GM18507 (cell line): ENCODE data around the gene DDIT4.
"Not testable (repeated sequence)": the region's sequence is repeated elsewhere in the genome, so short reads cannot be mapped to it uniquely, and the experiment has no call there.

Experiments
- DNase-seq: peaks from one replicate; pipeline ENCODE4 v3.0.0; 2011; ENCODE audit warnings: low read depth; ENCODE audit not compliant: insufficient read length; ENCODE audit errors: extremely low spot score
- FAIRE-seq: peaks from 2 replicates; lab custom pipeline; 2011; peaks lifted over from hg19 to GRCh38; lab: Jason Lieb, UNC

Gene DDIT4

DNA sequence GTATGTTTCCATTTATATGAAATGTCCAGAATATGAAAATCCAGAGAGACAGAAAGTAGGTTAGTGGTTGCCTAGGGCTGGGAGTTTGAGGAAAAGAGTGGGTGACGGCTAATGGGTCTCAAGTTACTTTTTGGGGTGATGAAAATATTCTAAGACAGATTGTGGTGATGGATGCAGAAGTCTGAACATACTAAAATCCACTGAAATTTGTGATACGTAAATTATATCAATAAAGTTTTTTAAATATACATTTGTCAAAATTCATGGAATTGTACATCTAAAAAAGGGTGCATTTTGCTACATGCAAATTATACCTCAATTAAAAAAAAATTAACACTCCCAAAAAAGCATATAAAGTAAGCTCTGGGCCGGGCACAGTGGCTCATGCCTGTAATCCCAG, 9.4 kb downstream of the DDIT4 start:
- FAIRE-seq (no peak), DNase-seq (no peak)

DNA sequence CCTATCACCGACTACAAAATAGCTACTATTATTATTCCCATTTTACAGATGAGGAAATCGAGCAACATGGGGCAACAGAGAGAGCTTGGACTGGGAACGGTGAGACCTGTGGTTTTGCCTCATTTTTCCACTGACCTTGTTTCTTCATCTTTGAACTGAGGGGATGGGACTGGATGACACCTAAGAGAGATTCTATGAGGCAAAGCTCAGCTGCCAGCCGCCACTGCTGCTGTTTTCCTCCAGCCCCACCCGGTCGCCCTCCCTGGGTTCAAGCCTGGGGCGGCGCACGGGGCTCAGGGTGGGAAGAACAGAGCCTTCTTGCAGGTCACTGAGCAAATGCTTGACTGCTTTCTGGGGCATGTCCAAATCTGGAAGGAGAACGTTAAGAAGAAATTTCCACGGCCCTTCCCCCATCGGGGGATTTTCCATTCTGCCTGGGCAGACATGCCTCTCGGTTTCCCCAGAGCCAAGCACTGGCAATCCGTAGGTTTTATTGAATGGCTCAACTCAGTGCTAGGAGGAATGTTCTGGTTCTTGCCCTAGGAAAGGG, 12.3 kb downstream of the DDIT4 start:
- DNase-seq (no peak), FAIRE-seq (peak; percentile 78)

DNA sequence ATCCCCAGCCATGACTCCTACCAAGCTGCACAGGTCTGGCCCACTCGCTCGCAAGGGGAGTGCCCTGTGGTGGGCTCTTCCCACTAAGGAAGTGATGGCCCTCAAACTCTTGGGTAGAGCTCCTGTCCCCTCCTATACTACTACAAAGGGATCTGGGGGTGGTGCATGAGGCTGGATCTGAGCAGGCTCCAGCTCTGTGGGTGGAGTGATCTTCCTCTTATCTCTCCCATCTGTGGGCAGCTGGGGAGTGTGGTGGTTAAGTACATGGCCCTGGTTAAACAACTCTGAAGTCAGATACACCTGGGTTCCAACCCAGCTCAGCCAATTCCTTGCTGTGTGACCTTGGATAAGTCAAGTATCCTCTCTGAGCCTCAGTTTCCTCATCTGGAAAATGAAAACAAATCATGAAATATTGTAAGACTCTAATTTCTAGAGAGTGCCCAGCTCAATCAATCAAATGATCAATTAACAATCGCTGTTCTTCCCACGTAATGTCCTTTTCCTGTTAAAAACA, 17.4 kb downstream of the DDIT4 start:
- DNase-seq (no peak), FAIRE-seq (no peak)

DNA sequence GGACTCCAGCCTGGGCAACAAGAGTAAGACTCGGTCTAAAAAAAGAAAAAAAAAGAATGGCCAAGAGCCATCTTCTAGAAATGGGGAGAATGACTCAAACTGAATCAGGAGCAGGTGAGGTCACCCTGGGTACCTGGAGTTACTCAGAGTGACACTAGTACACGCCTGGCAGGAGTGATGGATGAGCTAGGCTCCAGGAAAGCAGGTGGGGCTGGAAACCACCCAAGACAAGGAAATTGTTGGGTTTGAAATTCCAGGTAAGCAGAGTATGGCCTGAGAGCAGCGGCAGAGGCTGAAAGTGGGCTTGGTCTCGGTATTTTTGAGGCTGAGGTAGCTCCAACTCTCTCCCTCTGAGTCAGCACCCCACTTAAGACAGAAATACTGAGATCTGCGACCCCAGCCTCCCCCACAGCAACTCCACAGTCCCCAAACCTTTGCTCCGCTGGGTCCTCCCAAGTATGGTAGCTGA, 18.5 kb downstream of the DDIT4 start:
- DNase-seq (no peak), FAIRE-seq (no peak)

DNA sequence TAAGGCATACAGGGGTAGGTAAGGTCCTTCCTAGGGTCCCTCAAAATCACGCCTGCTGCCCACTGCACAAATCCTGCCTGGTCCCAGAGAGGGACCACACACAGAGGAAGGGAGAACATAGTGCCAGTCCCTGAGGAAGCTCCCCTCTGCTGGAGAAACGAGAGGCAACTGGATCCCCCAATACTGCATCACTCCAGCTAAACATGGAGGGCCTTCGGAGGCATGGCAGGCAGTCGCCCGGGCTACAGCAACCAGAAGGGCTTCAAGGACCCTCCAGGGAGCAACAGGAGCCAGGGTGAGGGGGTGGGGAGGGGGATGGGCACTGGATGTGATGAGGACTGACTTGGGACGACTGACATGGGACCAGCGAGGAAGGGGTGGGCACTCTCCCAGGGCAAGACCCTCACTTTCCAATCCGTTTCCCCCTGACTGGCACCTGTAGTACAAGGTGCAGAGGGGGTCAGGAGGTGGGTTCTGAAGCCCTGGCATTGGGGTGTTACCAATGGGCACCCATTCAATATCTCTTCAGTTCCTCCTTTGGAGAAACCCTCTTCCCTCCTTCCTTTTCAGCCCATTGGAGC, 21.7 kb downstream of the DDIT4 start:
- FAIRE-seq, result no peak
- no peak for DNase-seq

DNA sequence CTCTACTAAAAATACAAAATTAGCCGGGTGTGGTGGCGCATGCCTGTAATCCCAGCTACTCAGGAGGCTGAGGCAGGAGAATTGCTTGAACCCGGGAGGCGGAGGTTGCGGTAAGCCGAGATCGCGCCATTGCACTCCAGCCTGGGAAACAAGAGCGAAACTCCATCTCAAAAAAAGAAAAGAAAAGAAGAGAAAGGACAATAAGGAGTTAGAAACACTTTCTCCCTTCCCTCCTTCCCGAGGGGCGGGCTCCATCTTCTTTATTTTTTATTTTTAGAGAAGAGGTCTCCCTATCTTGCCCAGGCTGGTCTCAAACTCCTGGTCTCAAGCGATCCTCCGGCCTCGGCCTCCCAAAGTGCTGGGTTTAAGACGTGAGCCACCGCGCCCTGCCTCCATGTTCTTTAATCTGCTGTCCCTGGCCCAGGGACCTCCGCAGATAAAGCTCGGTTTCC, 23.1 kb downstream of the DDIT4 start:
- FAIRE-seq, result not testable (repeated sequence)

DNA sequence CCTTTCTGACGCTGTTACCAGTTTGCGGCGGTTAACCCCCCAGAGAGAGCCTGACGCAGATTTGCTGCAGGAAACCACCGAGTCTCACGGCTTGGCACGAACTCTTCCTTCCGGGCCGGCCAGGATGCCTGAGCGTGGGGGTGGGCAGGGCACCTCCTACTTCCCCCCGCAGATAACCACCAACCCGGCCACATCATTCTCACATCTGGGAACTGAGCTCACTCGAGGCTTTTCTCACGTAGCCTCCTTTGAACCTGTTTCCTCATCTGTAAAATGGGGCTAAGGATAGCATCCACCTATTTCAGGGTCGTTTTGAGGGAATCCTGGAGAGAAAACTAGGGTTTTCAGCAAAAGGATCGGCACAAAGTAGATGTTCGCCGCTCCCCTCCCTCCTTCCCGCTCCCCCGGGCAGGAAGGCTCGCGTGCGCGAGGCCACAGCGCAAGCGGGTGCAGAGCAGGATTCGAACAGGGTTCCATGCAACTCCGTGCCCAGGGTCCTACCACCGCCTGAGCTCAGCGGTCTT, 23.6 kb downstream of the DDIT4 start:
- FAIRE-seq (peak; percentile 93), DNase-seq (no peak)

More for the DNA sequence above, 23.1 kb downstream of the DDIT4 start:
- DNase-seq, result not testable (repeated sequence)

DNA sequence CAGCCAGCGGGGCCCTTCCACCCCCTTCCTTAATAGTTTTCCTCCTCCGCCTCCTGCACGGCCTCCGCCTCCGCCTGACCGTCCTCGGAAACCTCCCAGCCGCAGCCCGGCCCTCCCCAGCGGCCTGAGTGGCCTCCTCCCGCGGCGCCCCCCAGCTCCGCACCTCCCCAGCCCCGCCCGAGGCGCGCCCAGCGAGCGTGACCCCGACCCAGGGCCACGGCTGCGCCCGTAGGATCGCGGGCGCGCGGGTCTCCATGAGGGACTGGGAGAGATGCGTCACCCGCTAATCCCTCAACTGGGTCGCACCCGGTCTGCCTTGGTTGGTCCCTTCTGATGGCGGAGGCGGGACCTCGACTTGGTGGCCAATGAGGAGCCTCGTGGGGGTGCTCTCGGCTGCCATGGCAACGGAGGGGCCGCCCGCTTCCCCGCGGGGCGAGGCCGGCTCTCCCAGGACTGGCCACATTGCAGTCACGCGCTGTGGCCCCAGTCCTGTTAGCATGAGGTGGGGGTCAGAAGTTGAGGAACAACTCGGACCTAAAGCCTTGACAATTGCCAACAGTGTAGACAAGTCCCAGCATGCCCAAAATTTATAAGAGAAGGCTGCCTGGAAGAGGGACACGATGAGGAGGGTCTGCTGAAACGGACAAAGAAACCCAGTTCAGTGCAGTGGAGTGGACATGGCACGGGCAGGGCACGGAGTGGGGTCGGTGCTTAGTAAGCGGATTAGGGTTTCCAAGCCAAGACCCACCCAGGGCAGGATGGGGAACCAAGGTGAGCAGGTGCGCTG, 24.3 kb downstream of the DDIT4 start:
- peak; percentile 84 for FAIRE-seq
- peak; percentile 83 for DNase-seq

DNA sequence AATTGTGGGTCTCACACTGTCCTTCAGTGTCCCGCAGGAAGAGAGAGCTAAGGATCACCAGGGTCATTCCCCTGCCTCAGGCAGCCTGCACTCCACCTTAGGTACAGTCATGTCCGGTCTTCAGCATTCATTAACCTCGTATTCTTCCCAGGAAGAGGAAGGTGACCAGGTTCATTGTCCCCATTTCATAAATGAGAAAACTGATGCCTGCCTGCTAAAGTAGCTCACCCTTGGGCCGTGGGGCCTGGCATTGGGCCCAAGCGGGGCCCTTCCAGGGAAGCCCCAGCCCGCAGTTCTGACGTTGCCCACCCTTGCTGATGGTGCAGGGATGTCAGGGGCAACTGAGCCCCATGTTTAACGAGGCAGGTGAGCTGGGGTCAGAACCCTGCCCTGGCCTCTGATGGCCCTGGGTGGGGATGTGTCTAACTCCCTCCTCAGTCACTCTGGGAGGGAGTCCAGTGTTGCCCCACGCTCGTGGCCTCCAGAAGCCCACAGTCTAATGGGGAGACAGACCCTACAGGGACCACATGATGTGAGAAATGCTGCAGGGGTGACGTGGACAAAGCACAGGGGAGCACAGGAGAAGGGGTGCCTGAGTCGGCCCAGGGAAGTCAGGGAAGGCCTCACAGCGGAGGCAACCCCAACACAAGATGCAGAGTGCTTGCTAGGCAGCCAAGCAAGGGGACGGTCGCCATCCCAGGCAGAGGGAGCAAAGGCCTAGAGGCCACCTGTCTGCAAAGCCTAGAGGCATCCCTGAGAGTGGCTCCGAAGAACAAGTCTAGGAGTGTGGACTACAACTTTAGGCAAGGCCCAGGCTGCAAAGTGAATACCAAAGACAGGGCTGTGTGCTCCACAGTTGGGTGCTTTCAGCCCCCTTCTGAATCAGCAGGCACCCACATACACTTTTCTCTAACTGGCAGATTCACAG, 25.1 kb downstream of the DDIT4 start:
- FAIRE-seq, result no peak
- no peak for DNase-seq

DNA sequence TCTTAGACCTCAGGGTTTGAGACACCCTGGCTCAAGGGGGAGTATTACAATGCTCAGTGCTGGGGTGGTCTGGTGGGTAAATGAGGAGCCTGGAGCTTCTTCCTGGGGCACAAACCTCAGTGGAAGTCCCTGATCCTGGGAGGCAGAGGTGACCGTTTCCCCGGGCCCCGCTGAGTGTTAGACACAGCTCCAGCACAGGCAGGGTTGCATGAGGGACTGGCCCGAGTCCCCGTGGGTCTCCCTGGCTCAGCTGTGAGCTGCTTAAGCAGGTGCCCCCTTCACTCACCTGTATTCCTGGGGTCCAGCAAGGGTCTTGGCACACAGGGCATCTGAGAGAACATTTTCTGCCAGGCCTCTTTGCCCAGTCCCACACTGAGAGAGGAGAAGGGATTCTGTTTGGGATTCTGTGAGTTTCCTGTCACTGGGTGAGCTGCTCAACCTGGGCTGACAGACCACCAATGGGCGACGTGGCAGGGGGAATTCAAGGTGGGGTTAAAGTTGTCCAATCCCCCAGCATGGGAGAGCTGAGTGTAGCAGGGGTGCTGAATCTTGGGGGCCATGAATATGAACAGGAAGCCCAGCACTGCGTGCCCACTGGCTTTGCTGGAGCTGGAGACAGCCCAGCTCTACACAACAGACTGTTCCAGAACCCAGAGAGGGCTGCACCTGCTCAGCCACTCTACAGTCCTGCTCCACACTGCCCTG, 29.9 kb downstream of the DDIT4 start:
- DNase-seq, result no peak
- FAIRE-seq, result no peak

DNA sequence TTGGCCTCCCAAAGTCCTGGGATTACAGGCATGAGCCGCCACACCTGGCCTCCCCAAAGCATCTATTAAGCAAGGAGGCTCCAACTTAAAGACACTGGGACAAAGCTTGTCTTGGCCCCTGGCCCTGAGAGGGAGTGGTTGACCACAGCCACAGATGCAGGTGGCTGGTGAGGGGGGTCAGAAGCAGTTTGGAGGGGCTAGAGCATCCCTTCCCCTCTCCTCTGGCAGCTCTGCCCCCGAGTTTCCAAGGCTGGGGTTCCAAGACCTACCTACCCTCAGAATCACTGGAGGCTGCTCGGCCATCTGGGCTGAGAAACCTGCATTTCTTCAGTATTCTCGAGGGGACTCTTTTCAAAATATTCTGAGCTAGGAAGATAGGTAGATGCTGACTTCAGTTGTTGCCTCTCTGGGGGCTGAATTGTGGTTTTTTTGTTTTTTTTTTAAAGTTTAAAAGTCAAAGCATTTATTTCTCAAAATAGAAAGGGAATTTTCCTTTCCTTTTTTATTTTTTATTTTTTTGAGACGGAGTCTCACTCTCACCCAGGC, 32.6 kb downstream of the DDIT4 start:
- no peak for FAIRE-seq
- DNase-seq, result no peak

DNA sequence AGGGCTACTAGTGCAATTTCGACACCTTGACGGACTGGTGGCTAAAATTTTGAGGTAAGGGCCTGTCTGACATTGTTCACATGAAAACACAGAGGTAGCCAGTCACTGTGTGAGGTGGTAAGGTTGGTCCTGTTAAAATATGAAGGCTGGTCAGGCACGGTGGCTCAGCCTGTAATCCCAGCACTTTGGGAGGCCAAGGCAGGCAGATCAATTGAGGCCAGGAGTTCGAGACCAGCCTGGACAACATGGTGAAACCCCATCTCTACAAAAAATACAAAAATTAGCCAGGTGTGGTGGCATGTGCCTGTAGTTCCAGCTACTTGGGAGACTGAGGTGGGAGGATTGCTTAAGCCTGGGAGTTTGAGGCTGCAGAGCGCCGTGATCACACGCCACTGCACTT, 34.0 kb downstream of the DDIT4 start:
- DNase-seq, FAIRE-seq: not testable (repeated sequence)

DNA sequence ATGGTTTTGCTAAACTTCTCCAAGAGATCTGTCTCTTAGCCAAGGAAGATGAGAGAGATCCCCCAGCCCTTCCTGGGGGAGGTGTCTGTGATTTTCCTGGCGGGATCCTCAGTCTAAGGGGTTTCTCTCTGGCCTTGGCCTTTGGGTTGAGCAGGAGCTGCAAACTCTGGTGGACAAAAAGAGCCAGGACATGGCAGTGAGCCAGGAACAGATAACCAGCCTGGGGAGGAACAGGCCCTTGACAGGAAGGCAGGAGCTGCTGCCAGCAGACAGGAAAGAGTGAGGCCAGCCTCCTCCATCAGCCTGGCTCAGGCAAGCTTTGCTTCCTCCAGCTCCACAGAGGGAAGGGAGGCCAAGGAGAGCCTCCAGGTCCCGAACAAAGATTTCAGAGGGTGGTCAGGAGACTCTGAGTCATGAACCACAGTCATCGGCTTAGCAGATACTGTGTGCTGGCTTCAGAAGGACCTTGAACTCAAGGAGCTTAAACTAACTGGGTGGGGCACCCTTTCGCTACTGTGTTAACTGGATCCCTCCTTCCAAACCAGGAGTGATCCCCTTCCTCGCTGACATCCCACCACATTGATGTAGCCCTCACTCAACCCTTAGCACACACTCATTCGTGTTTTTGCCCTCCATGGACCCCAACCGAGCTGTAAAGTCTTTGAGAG, 34.7 kb downstream of the DDIT4 start:
- FAIRE-seq, result no peak
- DNase-seq, result no peak

DNA sequence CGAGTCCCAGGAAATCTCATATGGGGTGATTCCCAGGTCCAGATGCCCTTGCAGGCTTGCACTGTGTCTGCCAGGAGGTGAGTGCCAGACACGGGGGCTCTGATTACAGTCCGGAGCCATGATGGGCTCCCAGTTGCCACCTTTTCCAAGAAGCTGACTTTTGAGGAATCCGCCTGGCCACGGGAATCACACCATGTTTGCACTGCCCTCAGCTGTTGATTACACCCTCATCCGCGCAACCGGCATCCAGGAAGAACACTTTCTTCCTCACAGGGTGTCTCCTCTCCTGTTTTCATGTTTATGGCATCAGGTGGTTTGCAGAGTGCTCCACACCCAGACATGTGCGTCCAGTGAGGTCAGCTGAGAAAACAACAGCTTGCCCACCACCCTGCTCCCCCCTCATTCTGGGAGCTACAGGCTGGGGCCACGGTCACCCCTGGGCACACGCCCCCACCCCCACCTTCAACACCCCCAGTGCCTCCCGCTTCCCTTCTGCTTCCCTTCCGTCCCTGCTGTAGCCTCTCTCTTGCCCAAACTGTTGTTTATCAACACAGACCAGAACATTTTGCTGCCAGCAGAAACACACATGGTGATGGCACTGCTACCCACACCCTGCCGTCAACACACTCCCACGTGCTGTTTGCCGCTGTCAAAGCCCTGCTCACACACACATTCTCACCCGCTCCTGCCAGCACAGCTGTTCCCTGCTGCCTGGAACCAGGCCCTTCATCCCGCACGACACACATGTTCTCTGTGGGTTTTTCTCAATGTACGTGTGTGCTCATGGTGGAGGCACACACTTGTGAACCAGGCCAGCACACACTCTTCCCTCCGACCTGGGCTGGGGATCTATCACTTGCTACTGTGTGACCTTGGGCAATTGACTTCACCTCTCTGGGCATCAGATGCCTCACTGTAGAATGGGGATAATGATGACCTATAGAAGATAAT, 35.8 kb downstream of the DDIT4 start:
- DNase-seq (no peak), FAIRE-seq (no peak)

DNA sequence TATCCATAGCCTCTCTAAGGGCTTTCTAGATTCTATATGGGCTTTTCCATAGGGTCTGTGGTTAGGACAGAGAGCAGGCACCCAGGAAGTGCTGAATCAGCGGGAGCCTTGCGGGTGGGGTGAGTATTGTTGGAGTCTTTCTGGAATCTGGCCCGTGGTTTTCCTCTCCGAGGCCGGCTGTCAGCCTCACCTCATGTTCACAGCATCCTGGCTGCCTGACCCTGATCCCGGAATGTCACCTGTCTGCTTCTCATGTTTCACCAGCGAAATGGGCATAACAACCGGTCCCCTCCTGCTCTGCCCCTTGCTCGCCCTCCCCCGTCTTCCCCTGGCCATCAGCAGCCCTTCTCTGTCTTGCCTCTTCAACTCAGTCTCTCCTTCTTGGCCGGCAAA, 36.5 kb downstream of the DDIT4 start:
- FAIRE-seq, result no peak
- DNase-seq, result no peak

DNA sequence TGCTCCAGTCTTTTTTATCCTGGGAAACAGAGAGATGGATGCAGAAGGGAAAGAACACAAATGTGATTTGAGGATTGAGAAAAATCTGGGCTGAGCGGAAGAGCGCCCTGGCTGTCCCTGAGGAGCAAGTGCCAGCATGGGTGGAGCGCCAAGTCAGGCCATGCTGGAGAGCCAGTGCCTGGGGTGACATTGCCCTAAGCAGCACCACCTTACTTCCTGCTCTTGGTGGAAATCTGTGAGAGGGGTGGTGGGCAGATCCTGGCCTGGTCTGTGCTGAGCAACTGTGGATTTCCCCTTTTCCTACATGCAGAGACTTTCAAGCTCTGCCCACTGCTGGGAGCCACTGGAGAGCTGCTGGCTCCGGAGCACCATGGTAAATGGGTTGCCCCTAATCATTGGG, 36.9 kb downstream of the DDIT4 start:
- FAIRE-seq (no peak), DNase-seq (no peak)

DNA sequence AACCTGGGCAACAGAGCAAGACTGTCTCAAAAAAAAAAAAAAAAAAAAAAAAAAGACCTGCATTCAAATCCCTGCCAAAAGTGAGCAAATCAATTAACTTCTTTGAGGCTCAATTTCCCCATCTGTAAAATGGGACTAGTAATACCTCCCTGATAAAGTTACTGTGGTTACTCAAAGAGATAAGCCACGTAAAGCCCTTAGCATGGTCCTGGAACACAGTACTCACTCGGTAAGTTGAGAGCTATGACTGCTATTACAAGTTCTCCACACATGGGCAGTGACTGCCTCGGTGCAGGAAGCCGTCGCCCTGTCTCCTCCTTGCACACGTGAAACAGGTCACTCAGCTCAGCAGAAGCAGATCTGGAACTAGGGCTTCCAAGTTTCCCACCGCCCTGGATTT, 37.9 kb downstream of the DDIT4 start:
- FAIRE-seq, result no peak

More for the DNA sequence above, 37.9 kb downstream of the DDIT4 start:
- DNase-seq, result no peak
